GM12878 (cell line): ENCODE results near the gene NGF. TPM values are rescaled to one million over a fixed set of nuclear protein-coding genes. Genes with fewer than 3 reads are reported as not detected.

Source experiments
- ATAC-seq: fragments of 200-7000 bp; cut with Tn5 transposase; 3 replicates; pipeline ENCODE4 v1.9.1; 2020; ENCODE audit warnings: mild to moderate bottlenecking, moderate library complexity
- BruUV-seq: library from RNA; stranded (reverse); fragments of 400-500 nt; replicated peaks from 2 replicates; lab custom pipeline; 2021; lab: Mats Ljungman, UMichigan
- CTCF ChIA-PET: fragments of 300-600 bp; sonication (Branson Sonifier 250); formaldehyde crosslinking; extraction: SDS; loops from one replicate; lab custom pipeline; 2021; ENCODE audit warnings: inconsistent platforms; lab: Yijun Ruan, JAX
- POLR2A ChIA-PET: fragments of 350-600 bp; formaldehyde crosslinking; extraction: SDS; loops from one replicate; lab custom pipeline; 2021; ENCODE audit warnings: inconsistent platforms; lab: Charles Lee
- RAD21 ChIA-PET: fragments of 300-600 bp; sonication (Branson Sonifier 250); formaldehyde crosslinking; loops from one replicate; lab custom pipeline; 2023; ENCODE audit warnings: antibody characterized with exemption; ENCODE audit not compliant: unreplicated experiment; lab: Charles Lee
- SMC1A ChIA-PET: fragments of 300-600 bp; sonication (Branson Sonifier 250); formaldehyde crosslinking; loops from one replicate; lab custom pipeline; 2023; ENCODE audit not compliant: unreplicated experiment, uncharacterized antibody; lab: Charles Lee
- DNase-seq: peaks from one replicate; pipeline ENCODE4 v3.0.0-alpha.2; 2011; ENCODE audit warnings: low read depth, low spot score
- FAIRE-seq: peaks from 3 replicates; lab custom pipeline; 2011; peaks lifted over from hg19 to GRCh38; lab: Jason Lieb, UNC
- H2AFZ ChIP-seq: 2 replicates; pipeline ENCODE4 v1.6.0; 2011; ENCODE audit warnings: low read depth, low read length, control low read depth; ENCODE audit not compliant: control insufficient read depth
- H3K27ac ChIP-seq: 2 replicates; pipeline ENCODE4 v1.5.1; 2011; ENCODE audit warnings: control low read depth; ENCODE audit not compliant: control insufficient read depth, insufficient read depth
- H3K27me3 ChIP-seq, 2 experiments: replicated peaks in 1 of 2; 2 replicates each; pipeline versions ENCODE4 v1.6.0 to v1.6.1; 2011; ENCODE audit warnings: low read length in 1 of 2; ENCODE audit not compliant: control insufficient read depth in 2 of 2, insufficient read depth in 2 of 2
- H3K36me3 ChIP-seq, 2 experiments: 2 replicates each; pipeline ENCODE4 v1.5.1; 2011; ENCODE audit warnings: low read length in 1 of 2; ENCODE audit not compliant: control insufficient read depth in 2 of 2, insufficient read depth in 2 of 2
- H3K4me1 ChIP-seq: 2 replicates; pipeline ENCODE4 v1.6.1; 2011; ENCODE audit warnings: mild to moderate bottlenecking, low read length, moderate library complexity, mixed read lengths; ENCODE audit not compliant: control insufficient read depth, insufficient read depth
- H3K4me2 ChIP-seq: 2 replicates; pipeline ENCODE4 v1.6.0; 2011; ENCODE audit warnings: control low read depth; ENCODE audit not compliant: control insufficient read depth, insufficient read depth
- H3K4me3 ChIP-seq: fragments of 200-600 bp; sonication (generic); 2 replicates; pipeline ENCODE4 v1.5.1; 2016
- H3K79me2 ChIP-seq: 2 replicates; pipeline ENCODE4 v1.6.0; 2011; ENCODE audit warnings: low read length; ENCODE audit not compliant: control insufficient read depth, insufficient read depth
- H3K9ac ChIP-seq: 2 replicates; pipeline ENCODE4 v1.8.0; 2011; ENCODE audit warnings: low read length, control low read depth, mixed read lengths; ENCODE audit not compliant: control insufficient read depth, insufficient read depth
- H3K9me3 ChIP-seq: replicated peaks from 3 replicates; pipeline ENCODE4 v1.5.1; 2011; ENCODE audit warnings: mild to moderate bottlenecking, low read length; ENCODE audit not compliant: control insufficient read depth, insufficient read depth
- H4K20me1 ChIP-seq: 2 replicates; pipeline ENCODE4 v1.6.0; 2011; ENCODE audit not compliant: control insufficient read depth, insufficient read depth
- FOS ChIP-seq: IDR thresholded peaks from 3 replicates; pipeline ENCODE4 v1.6.1; 2011; ENCODE audit warnings: borderline replicate concordance; ENCODE audit not compliant: insufficient read length; ENCODE audit errors: extremely low read depth
- HDAC2 ChIP-seq: fragments of 200-600 bp; sonication (generic); IDR thresholded peaks from 2 replicates; pipeline ENCODE4 v1.6.1; 2017
- MLLT1 ChIP-seq: fragments of 450-650 bp; IDR thresholded peaks from 2 replicates; pipeline ENCODE4 v1.6.1; 2016; ENCODE audit warnings: mild to moderate bottlenecking
- PKNOX1 ChIP-seq: fragments of 450-650 bp; IDR thresholded peaks from 2 replicates; pipeline ENCODE4 v1.6.1; 2016; ENCODE audit warnings: mild to moderate bottlenecking
- RAD21 ChIP-seq: IDR thresholded peaks from 2 replicates; pipeline ENCODE4 v1.6.1; 2011; ENCODE audit warnings: mild to moderate bottlenecking, low read depth, low read length, moderate library complexity; ENCODE audit not compliant: insufficient read depth
- WGBS: methylation state at CpG from one replicate; pipeline ENCODE4 v1.1.6; 2016; ENCODE audit warnings: low lambda C conversion rate; ENCODE audit not compliant: insufficient replicate concordance, insufficient coverage; ENCODE audit errors: missing lambda C conversion rate; 5-methylcytosine and 5-hydroxymethylcytosine counted together
- in situ Hi-C: fragments of 300-500 bp; cut with MboI; formaldehyde crosslinking; loops from 9 replicates; pipeline ENCODE4 v1.14.3; 2018; ENCODE audit warnings: mixed read lengths
- intact Hi-C: fragments of 100-400 bp; cut with micrococcal nuclease; formaldehyde crosslinking; loops from one replicate; pipeline ENCODE4 v1.14.2; 2022; ENCODE audit not compliant: unreplicated experiment
- polyA plus RNA-seq, 11 experiments: library from polyadenylated mRNA; depleted of rRNA in 4 of 11; unstranded in 6 of 11; stranded (reverse) in 5 of 11; fragments of >200 nt; fragmentation: Nextera tagmentation in 4 of 11; fragmentation: Illumina TruSeq in 1 of 11; extraction: Ambion mirVana in 4 of 11; extraction: Trizol in 1 of 11; gene quantifications; 1 replicate in 1 of 11; 2 replicates in 10 of 11; pipeline versions ENCODE4 v1.2.1 to v1.2.3, GENCODE V29; 2011 to 2016; ENCODE audit warnings: inconsistent platforms in 2 of 11, missing spikeins in 2 of 11, low read depth in 1 of 11
- total RNA-seq, 4 experiments: library from RNA; depleted of rRNA in 3 of 4; stranded (reverse); fragments of >200 nt in 3 of 4; fragmentation: Illumina TruSeq in 1 of 4; extraction: Trizol in 1 of 4; gene quantifications; 2 replicates each; pipeline versions ENCODE4 v1.2.1 to v1.2.3, GENCODE V29; 2013 to 2021
- TF ChIP-seq, protein P1 (sequence below): IDR thresholded peaks from 2 replicates; pipeline ENCODE4 v1.6.1; 2011; ENCODE audit warnings: low read depth, low read length, improper control_type of control experiment, borderline replicate concordance

Gene NGF
- total and polyA plus RNA-seq, 10 of the 15 experiments (the other 5 are each of a cell fraction or from before 2014, with no cell fraction given), result not detected

- H3K79me2 ChIP-seq, result no peaks in the 10 kb centered on the region
- H3K4me1 ChIP-seq, result no peaks in the 10 kb centered on the region
- ATAC-seq (no peak), DNase-seq (no peak), FAIRE-seq (no peak)
- H4K20me1 ChIP-seq, result no peaks in the 10 kb centered on the region
- H3K36me3 ChIP-seq, result no peaks in the 10 kb centered on the region
- ChIA-PET POLR2A (interaction anchor here (1.1 kb wide), 1 partner anchor 15 kb away, joined by 3 read pairs; no protein-coding TSS in a partner anchor), SMC1A (no interaction called here), CTCF (no interaction called here), RAD21 (no interaction called here)
- TF ChIP-seq FOS, result no peak
- TF ChIP-seq MLLT1, result no peak
- no peak for TF ChIP-seq PKNOX1
- TF ChIP-seq RAD21, result no peak
- TF ChIP-seq HDAC2, result no peak
- TF ChIP-seq, protein P1, sequence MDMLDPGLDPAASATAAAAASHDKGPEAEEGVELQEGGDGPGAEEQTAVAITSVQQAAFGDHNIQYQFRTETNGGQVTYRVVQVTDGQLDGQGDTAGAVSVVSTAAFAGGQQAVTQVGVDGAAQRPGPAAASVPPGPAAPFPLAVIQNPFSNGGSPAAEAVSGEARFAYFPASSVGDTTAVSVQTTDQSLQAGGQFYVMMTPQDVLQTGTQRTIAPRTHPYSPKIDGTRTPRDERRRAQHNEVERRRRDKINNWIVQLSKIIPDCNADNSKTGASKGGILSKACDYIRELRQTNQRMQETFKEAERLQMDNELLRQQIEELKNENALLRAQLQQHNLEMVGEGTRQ, result no peak
- WGBS, result 14% methylated on average over 8 of the region's 8 CpGs
- H3K9me3 ChIP-seq, result no peaks in the 10 kb centered on the region; the same call in 2 of the 3 replicates
- 0 out of 4 replicates have a peak, but pooled peaks cover 0 to 2% of the 10 kb centered on the region in 2 experiments for H3K27me3 ChIP-seq
- H3K27ac ChIP-seq, result no peak overlapping the region
- in situ Hi-C loops (no loop called here), intact Hi-C loops (no loop called here)
- no TSS peak for BruUV-seq
- H3K4me2 ChIP-seq, result no peak overlapping the region
- no peak overlapping the region for H3K4me3 ChIP-seq
- H3K9ac ChIP-seq, result no peak overlapping the region
- H2AFZ ChIP-seq, result no peak overlapping the region
Measured at GRCh38 chr1:115280064-115280463, 58.0 kb downstream of the NGF start.
